ENCODE data around the gene ZSWIM9.

The ZSWIM9 gene

GRCh38 chr19:48194041-48194843, 23.8 kb downstream of the ZSWIM9 start:
- DNase-seq (ENCODE audit: low read depth, low spot score) = no peak
- TF ChIP-seq EZH2 (IDR thresholded peaks at IDR 0.05) = no peak
- Histone ChIP-seq H3K36me3 (ENCODE audit: insufficient read depth, low read length) (peaks cover 2% of the 10 kb centered on the region; the same call in 1 of the 2 replicates), H3K9ac (ENCODE audit: insufficient read length) (no peak overlapping the region), H3K27ac (no peak overlapping the region), H3K9me3 (ENCODE audit: low read depth, low read length) (no peaks in the 10 kb centered on the region), H3K4me3 (no peak overlapping the region)

- Histone ChIP-seq H3K9me3 (ENCODE audit: low read depth, low read length) (no peaks in the 10 kb centered on the region), H3K27ac (no peak overlapping the region), H3K9ac (ENCODE audit: insufficient read length) (no peak overlapping the region), H3K36me3 (ENCODE audit: insufficient read depth, low read length) (no peaks in the 10 kb centered on the region), H3K4me3 (no peak overlapping the region)
- no peak for TF ChIP-seq POLR2AphosphoS5 (IDR thresholded peaks at IDR 0.05; ENCODE audit: borderline replicate concordance, low read depth, low read length)
- no peak for TF ChIP-seq EZH2 (IDR thresholded peaks at IDR 0.05)
- TF ChIP-seq FOXP2 (optimal IDR thresholded peaks at IDR 0.05; ENCODE audit: control extremely low read depth, extremely low read length, insufficient read depth) = no peak
- no peak for DNase-seq (ENCODE audit: low read depth, low spot score)
Measured at GRCh38 chr19:48194844-48195830, 24.7 kb downstream of the ZSWIM9 start.

GRCh38 chr19:48196321-48196763, 25.9 kb downstream of the ZSWIM9 start:
- no peak for DNase-seq (ENCODE audit: low read depth, low spot score)
- no peak overlapping the region for H3K27ac ChIP-seq
- H3K36me3 ChIP-seq (ENCODE audit: insufficient read depth, low read length) = no peaks in the 10 kb centered on the region
- TF ChIP-seq POLR2AphosphoS5 (IDR thresholded peaks at IDR 0.05; ENCODE audit: borderline replicate concordance, low read depth, low read length) (0 out of 2 replicates have a peak, but pooled peaks have one; percentile 26), EZH2 (IDR thresholded peaks at IDR 0.05) (no peak)
- no peaks in the 10 kb centered on the region for H3K9me3 ChIP-seq (ENCODE audit: low read depth, low read length)
- no peak overlapping the region for H3K9ac ChIP-seq (ENCODE audit: insufficient read length)
- no peak overlapping the region for H3K4me3 ChIP-seq

- H3K27ac ChIP-seq = no peak overlapping the region
- TF ChIP-seq POLR2AphosphoS5 (IDR thresholded peaks at IDR 0.05; ENCODE audit: borderline replicate concordance, low read depth, low read length) (peak; percentile 21; the same call in 1 of the 2 replicates), EZH2 (IDR thresholded peaks at IDR 0.05) (no peak)
- DNase-seq (ENCODE audit: low read depth, low spot score) = no peak
- no peaks in the 10 kb centered on the region for H3K9me3 ChIP-seq (ENCODE audit: low read depth, low read length)
- H3K4me3 ChIP-seq = no peak overlapping the region
- no peaks in the 10 kb centered on the region for H3K36me3 ChIP-seq (ENCODE audit: insufficient read depth, low read length)
- no peak overlapping the region for H3K9ac ChIP-seq (ENCODE audit: insufficient read length)
Measured at GRCh38 chr19:48196933-48197665, 26.6 kb downstream of the ZSWIM9 start.

- DNase-seq (ENCODE audit: low read depth, low spot score) = no peak
- TF ChIP-seq FOXP2 (optimal IDR thresholded peaks at IDR 0.05; ENCODE audit: control extremely low read depth, extremely low read length, insufficient read depth) (no peak), EZH2 (IDR thresholded peaks at IDR 0.05) (no peak), POLR2AphosphoS5 (IDR thresholded peaks at IDR 0.05; ENCODE audit: borderline replicate concordance, low read depth, low read length) (no peak)
Measured at GRCh38 chr19:48203222-48203793, 32.8 kb downstream of the ZSWIM9 start.

GRCh38 chr19:48203794-48204628, 33.5 kb downstream of the ZSWIM9 start:
- peak; percentile 87 for DNase-seq (ENCODE audit: low read depth, low spot score)
- Histone ChIP-seq H3K9me3 (ENCODE audit: low read depth, low read length) (no peaks in the 10 kb centered on the region), H3K9ac (ENCODE audit: insufficient read length) (peak overlapping the region; percentile 81), H3K36me3 (ENCODE audit: insufficient read depth, low read length) (peaks cover 4% of the 10 kb centered on the region; the same call in 1 of the 2 replicates), H3K27ac (peak overlapping the region; percentile 64), H3K4me3 (peak overlapping the region; percentile 80)
- TF ChIP-seq EZH2 (IDR thresholded peaks at IDR 0.05) = no peak
- TF ChIP-seq FOXP2 (optimal IDR thresholded peaks at IDR 0.05; ENCODE audit: control extremely low read depth, extremely low read length, insufficient read depth) = no peak
- peak; percentile 95 for TF ChIP-seq POLR2AphosphoS5 (IDR thresholded peaks at IDR 0.05; ENCODE audit: borderline replicate concordance, low read depth, low read length)

More at GRCh38 chr19:48203222-48203793, 32.8 kb downstream of the ZSWIM9 start:
- Histone ChIP-seq H3K4me3 (peak overlapping the region; percentile 80), H3K9me3 (ENCODE audit: low read depth, low read length) (no peaks in the 10 kb centered on the region), H3K27ac (peak overlapping the region; percentile 64), H3K9ac (ENCODE audit: insufficient read length) (peak overlapping the region; percentile 81), H3K36me3 (ENCODE audit: insufficient read depth, low read length) (peaks cover 4% of the 10 kb centered on the region; the same call in 1 of the 2 replicates)

- Histone ChIP-seq H3K27ac (no peak overlapping the region), H3K9ac (ENCODE audit: insufficient read length) (no peak overlapping the region), H3K4me3 (no peak overlapping the region), H3K9me3 (ENCODE audit: low read depth, low read length) (no peaks in the 10 kb centered on the region), H3K36me3 (ENCODE audit: insufficient read depth, low read length) (peaks cover 9% of the 10 kb centered on the region)
- TF ChIP-seq POLR2AphosphoS5 (IDR thresholded peaks at IDR 0.05; ENCODE audit: borderline replicate concordance, low read depth, low read length) (no peak), FOXP2 (optimal IDR thresholded peaks at IDR 0.05; ENCODE audit: control extremely low read depth, extremely low read length, insufficient read depth) (no peak), EZH2 (IDR thresholded peaks at IDR 0.05) (no peak)
- no peak for DNase-seq (ENCODE audit: low read depth, low spot score)
Measured at GRCh38 chr19:48206397-48207093, 36.1 kb downstream of the ZSWIM9 start.
